Tibial nerve (tissue), 3 donors: ENCODE results near the gene JTB.

Experiments
- POLR2A ChIP-seq, 2 donors: fragments of 450-650 bp; IDR thresholded peaks; one replicate each; pipeline ENCODE4 v1.6.1; 2017; ENCODE audit warnings: antibody characterized with exemption in 2 of 2, mild to moderate bottlenecking in 2 of 2, moderate library complexity in 2 of 2
- TF ChIP-seq, protein P1 (sequence below), 5 experiments: fragments of 200-600 bp in 3 of 5; fragments of 450-650 bp in 2 of 5; sonication (generic) in 3 of 5; IDR thresholded peaks; one replicate each; pipeline ENCODE4 v1.5.1; 2016 to 2019; ENCODE audit warnings: antibody characterized with exemption in 5 of 5, mild to moderate bottlenecking in 3 of 5, moderate library complexity in 2 of 5

DNA sequence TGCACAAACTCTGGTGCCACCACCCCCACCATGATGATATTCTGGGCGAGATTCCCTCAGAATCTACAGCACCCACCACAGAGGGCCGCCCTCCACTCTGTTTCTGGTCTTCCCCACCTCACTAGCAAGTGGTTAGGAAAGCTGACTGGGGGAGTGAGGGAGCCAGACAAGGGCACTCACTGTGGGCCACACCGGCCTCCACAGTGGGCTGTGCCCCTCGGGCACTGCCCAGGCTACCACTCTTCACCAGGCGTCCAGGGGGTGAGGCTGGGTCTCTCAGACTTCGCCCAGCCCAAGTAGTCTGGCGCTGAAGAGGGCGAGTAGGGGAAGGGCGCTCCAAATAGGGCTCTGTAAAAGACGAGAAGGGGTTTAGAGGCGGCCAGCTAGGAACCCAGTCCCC is 43.5 kb downstream of the JTB start:
- TF ChIP-seq POLR2A (IDR thresholded peaks at IDR 0.05): no peak
- TF ChIP-seq, protein P1, sequence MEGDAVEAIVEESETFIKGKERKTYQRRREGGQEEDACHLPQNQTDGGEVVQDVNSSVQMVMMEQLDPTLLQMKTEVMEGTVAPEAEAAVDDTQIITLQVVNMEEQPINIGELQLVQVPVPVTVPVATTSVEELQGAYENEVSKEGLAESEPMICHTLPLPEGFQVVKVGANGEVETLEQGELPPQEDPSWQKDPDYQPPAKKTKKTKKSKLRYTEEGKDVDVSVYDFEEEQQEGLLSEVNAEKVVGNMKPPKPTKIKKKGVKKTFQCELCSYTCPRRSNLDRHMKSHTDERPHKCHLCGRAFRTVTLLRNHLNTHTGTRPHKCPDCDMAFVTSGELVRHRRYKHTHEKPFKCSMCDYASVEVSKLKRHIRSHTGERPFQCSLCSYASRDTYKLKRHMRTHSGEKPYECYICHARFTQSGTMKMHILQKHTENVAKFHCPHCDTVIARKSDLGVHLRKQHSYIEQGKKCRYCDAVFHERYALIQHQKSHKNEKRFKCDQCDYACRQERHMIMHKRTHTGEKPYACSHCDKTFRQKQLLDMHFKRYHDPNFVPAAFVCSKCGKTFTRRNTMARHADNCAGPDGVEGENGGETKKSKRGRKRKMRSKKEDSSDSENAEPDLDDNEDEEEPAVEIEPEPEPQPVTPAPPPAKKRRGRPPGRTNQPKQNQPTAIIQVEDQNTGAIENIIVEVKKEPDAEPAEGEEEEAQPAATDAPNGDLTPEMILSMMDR (IDR thresholded peaks at IDR 0.05): no peak
